HG03520 (cell line): ENCODE results near the gene ARID5A.

Experiments
- ATAC-seq: cut with Tn5 transposase; IDR thresholded peaks from one replicate; pipeline ENCODE4 v1.9.1; 2021; ENCODE audit warnings: mild to moderate bottlenecking, moderate library complexity; ENCODE audit not compliant: unreplicated experiment

Gene ARID5A

GRCh38 chr2:96594691-96595152 is 58.2 kb downstream of the ARID5A start:
- ATAC-seq, result no peak

GRCh38 chr2:96596596-96596995 is 60.0 kb downstream of the ARID5A start:
- ATAC-seq, result no peak

- ATAC-seq, result no peak
Observed at GRCh38 chr2:96599941-96600340, 63.4 kb downstream of the ARID5A start.

- ATAC-seq, result no peak
Observed at GRCh38 chr2:96601382-96602292, 65.1 kb downstream of the ARID5A start.
